ENCODE data around the gene CENPP.

Gene CENPP

GRCh38 chr9:92429836-92430235, 104.1 kb downstream of the CENPP start:
- DNase-seq, result no peak

- no peak for DNase-seq
Observed at GRCh38 chr9:92432350-92432749, 106.6 kb downstream of the CENPP start.

DNA sequence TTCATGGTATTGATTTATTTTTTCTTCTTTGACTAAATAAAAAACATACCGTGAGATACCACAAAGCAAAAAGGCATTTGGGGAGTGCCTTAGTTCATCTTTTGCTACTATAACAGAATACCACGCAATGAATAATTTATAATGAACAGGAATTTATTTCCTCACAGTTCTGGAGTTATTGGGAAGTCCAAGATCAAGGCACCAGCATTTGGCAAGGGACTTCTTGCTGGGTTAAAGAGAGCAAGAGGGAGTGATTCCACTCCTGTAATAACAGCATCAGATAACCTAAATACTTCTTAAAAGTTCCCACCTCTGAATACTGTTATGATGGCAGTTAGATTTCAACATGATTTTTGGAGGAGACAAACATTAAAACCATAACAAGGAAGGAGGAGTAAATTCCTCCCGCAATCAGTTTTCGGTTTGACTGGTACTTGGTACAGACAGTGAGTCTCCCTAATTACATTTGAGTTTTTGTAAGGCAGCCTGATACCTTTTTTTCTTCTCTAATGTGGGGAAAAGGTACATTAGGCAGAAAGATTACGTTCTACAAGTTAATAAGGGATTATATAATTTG, 107.3 kb downstream of the CENPP start:
- no peak for DNase-seq

- DNase-seq, result no peak
Observed at GRCh38 chr9:92435263-92435662, 109.5 kb downstream of the CENPP start.

DNA sequence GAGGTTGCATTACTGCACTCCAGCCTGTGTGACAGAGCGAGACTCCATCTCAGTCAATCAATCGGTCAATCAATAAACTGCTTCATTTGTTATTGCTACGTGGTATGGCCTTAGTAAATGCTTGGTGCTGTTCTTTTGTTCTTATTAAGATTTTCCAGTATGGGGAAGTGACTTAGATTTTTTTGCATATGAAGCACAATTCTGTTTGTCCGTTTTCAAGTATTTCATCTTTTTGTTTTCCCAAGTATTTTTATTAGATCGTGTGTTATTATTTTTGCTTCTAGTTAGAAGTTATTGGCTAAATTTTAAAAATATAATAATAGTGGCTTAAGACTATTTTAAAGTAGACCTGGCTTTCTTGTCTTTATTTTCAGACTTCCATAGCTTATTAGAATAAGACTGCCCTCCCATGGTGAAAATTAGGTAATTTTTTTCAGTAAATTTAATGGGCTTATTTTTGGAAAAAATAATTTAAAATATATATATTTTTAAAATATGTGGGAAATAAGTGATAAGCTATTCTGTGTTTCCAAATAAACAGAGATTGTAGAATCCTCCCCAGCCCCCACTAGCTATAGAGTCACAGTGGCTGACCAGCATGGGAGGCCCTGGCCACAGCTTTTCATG, 113.3 kb downstream of the CENPP start:
- DNase-seq, result no peak

GRCh38 chr9:92439921-92440750, 114.4 kb downstream of the CENPP start:
- DNase-seq, result no peak

DNA sequence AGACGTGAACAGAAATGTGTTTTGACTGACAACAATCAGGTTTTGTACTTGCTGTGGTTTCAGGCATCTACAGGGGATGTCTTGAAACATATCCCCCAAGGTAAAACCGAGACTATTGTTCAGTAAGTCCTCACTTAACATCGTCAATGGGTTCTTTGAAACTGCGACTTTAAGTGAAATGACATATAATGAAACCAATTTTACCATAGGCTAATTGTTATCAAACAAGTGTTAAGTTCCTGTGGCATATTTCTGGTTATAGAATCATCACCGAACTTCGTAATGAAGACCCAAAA, 114.9 kb downstream of the CENPP start:
- no peak for DNase-seq

GRCh38 chr9:92444841-92445240, 119.1 kb downstream of the CENPP start:
- no peak for DNase-seq

GRCh38 chr9:92446536-92446935, 120.8 kb downstream of the CENPP start:
- DNase-seq, result no peak

DNA sequence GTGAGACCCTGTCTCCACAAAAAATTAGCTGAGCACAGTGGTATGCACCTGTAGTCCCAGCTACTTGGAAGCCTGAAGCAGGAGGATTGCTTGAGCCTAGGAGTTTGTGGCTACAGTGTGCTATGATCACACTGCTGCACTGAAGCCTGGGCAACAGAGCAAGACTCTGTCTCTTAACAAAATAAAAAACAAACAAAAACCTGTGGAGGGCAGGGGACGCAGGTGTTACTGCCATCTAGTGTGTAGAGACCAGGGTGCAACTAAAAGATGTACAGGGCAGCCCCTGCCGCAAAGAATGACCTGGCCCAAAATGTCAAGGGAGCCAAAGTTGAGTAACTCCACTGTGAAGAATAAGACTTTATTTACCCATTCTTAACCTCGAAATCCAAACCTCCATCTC, 129.5 kb downstream of the CENPP start:
- no peak for DNase-seq

DNA sequence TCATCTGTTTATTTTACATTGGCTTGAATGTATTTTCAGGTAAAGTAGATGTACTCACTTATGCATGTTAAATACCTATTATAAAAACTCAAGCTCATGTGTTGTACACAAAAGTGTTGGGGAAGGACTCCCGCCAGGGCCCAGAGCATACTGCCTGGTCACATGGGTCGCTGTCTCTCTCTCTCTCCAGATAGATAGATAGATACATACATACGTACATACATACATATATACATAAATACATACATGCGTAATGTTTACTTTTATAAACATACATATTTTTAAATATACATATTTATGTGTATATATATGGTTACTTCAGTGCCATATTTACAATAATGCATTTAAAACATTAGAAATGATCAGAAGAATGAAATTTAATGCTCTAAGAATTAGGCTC, 131.8 kb downstream of the CENPP start:
- no peak for DNase-seq

DNA sequence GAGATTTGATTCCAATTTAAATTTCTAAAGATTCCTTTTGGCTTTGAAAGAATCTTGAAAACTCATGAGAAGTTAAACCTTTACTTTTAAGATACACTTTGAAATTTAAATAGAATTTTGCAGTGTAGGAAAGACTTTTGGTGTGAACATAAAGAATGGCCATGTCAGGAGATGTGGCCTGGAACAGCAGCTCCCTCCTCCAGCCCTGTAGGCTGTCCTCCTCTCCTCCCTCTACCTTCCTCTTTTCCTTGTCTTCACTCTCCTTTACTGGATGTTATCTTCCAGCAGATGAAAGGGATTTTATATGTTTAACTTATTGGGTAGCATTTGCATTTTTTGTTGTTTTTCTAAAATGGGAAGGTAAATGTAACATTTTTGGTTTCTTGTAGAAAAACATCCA, 137.6 kb downstream of the CENPP start:
- no peak for DNase-seq

- DNase-seq, result no peak
Observed at GRCh38 chr9:92463984-92464383, 138.2 kb downstream of the CENPP start.

GRCh38 chr9:92467041-92467440, 141.3 kb downstream of the CENPP start:
- no peak for DNase-seq

GRCh38 chr9:92467511-92467910, 141.8 kb downstream of the CENPP start:
- no peak for DNase-seq

GRCh38 chr9:92468206-92468605, 142.5 kb downstream of the CENPP start:
- DNase-seq, result no peak

GRCh38 chr9:92474587-92474986, 148.8 kb downstream of the CENPP start:
- no peak for DNase-seq

- DNase-seq, result no peak
Observed at GRCh38 chr9:92476962-92477361, 151.2 kb downstream of the CENPP start.

DNA sequence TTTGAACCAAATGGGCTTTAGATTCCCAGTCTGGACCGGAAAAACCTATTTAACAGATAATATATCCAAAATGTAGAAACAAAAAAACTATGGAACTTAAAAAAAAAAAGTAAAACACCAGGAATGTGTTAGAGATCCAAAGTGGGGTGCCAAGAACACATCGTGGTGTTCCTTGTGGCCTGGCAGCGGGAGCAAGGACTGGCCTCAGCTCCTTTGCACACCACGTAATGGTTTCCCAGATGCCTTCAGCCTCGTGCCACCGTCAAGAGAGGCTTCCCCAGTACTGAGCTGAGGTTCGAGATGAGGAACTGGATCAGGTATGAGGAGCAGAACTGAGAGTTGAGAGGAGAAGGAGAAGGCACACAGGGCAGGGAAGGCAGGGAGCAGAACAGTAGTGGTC, 153.0 kb downstream of the CENPP start:
- no peak for DNase-seq

- DNase-seq, result no peak
Observed at GRCh38 chr9:92479346-92479745, 153.6 kb downstream of the CENPP start.

DNA sequence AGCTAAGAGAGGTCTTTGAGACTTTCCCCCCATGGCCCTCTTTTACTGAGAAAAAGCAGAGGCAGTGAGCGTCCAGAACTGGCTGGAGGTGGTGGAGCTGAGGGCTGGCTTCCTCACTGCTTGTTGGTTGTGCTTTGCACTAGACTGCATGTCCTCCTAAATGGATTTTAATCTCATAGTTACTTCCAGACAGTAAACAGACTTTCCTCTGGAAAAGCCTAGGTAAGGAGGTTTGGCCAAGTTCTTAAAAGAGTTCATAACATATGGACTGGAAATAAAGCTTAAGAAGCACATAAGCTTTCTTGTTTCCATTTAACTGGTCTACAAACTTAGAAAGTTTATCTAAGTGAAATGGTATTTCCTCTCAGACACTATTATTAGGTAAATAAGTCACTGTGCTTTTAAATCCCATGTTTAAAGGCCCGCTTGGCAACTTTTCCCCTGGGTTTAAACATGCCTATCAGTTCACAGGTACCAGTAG, 154.6 kb downstream of the CENPP start:
- DNase-seq, result no peak

DNA sequence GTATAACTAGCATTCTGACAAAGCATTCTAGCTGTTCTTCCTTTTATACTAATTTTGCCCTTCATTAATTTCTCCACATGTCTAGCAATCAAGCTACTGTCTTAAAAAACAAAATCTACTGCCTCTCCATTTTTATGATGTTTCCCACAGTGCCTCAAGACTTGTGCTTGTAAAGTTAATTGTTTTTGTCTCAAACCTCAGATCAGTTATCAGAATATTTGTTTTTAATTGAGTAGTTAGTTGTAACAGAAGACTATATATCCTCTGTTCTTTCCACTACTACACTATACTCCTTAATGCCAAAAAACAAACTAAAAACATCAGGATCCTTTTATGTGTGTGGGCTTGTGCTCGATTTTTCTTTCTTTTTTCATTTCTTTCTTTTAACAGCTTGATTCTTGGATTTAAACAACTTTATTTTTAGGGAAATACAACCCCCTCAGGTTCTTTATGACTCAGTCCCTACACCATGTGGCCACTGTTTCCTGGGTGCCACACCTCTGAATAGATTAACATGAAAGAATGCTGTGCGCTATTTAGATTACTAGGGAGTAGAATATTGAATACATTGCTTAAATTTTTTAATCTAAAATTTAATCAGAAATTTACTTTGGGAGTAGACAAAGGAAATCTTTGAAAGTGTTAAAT, 155.4 kb downstream of the CENPP start:
- no peak for DNase-seq

GRCh38 chr9:92482329-92482728, 156.6 kb downstream of the CENPP start, which contains the start of gene ASPN:
Gene ASPN (minus strand): TSS chr9:92482506.
- no peak for DNase-seq

GRCh38 chr9:92482805-92483204, 157.1 kb downstream of the CENPP start:
- no peak for DNase-seq

Measured in stimulated activated CD4-positive, alpha-beta T cell treated with anti-CD3 and anti-CD28 coated beads, Interleukin-2, amount 100 ng/mL, for 24 hours (primary cell).